Neural crest cell (in vitro differentiated cells): ENCODE results near the gene TCTN3. TPM values are rescaled to one million over a fixed set of nuclear protein-coding genes. Genes with fewer than 3 reads are reported as not detected.

ENCODE experiments used
- DNase-seq: peaks from one replicate; pipeline ENCODE4 v3.0.0; 2021; ENCODE audit warnings: low read depth, mixed read lengths, low spot score
- H3K27ac Mint-ChIP-seq: one replicate; pipeline ENCODE4 v1.8.0; 2021; ENCODE audit warnings: mild to moderate bottlenecking, mixed read lengths; ENCODE audit not compliant: unreplicated experiment
- H3K27me3 Mint-ChIP-seq: 2 replicates; pipeline ENCODE4 v1.8.0; 2021; ENCODE audit warnings: low read depth, mild to moderate bottlenecking, mixed read lengths
- H3K36me3 Mint-ChIP-seq: 2 replicates; pipeline ENCODE4 v1.8.0; 2021; ENCODE audit warnings: low read depth, mild to moderate bottlenecking, mixed read lengths
- H3K4me1 Mint-ChIP-seq: 2 replicates; pipeline ENCODE4 v1.8.0; 2021; ENCODE audit warnings: mixed read lengths
- H3K4me3 Mint-ChIP-seq: one replicate; pipeline ENCODE4 v1.8.0; 2021; ENCODE audit warnings: mild to moderate bottlenecking, mixed read lengths
- H3K9me3 Mint-ChIP-seq: 2 replicates; pipeline ENCODE4 v1.8.0; 2021; ENCODE audit warnings: mixed read lengths
- CTCF ChIP-seq: fragments of 200-600 bp; sonication (generic); conservative IDR thresholded peaks from 2 replicates; pipeline ENCODE4 v1.5.0; 2021; ENCODE audit warnings: antibody characterized with exemption, mild to moderate bottlenecking
- total RNA-seq: library from RNA; stranded (reverse); gene quantifications from 2 replicates; pipeline ENCODE4 v1.2.1, GENCODE V29; 2021

The TCTN3 gene
- total RNA-seq, 1 donor from 2014 or later, result 45.5 TPM

GRCh38 chr10:95716866-95717265, 23.1 kb upstream of the TCTN3 start:
- DNase-seq, result no peak
- Mint-ChIP-seq H3K27me3 (no peaks in the 10 kb centered on the region), H3K27ac (no peak overlapping the region), H3K36me3 (no peaks in the 10 kb centered on the region), H3K9me3 (no peaks in the 10 kb centered on the region), H3K4me1 (no peaks in the 10 kb centered on the region), H3K4me3 (no peak overlapping the region)
- no peak for TF ChIP-seq CTCF

GRCh38 chr10:95716466-95716865, 22.7 kb upstream of the TCTN3 start:
- Mint-ChIP-seq H3K4me1 (no peaks in the 10 kb centered on the region), H3K27ac (no peak overlapping the region), H3K36me3 (no peaks in the 10 kb centered on the region), H3K27me3 (no peaks in the 10 kb centered on the region), H3K9me3 (no peaks in the 10 kb centered on the region), H3K4me3 (no peak overlapping the region)
- DNase-seq, result no peak
- TF ChIP-seq CTCF, result no peak

GRCh38 chr10:95711492-95711891, 17.8 kb upstream of the TCTN3 start:
- Mint-ChIP-seq H3K27ac (peak overlapping the region; percentile 24), H3K36me3 (no peaks in the 10 kb centered on the region), H3K9me3 (no peaks in the 10 kb centered on the region), H3K4me3 (no peak overlapping the region), H3K4me1 (no peaks in the 10 kb centered on the region), H3K27me3 (no peaks in the 10 kb centered on the region)
- no peak for TF ChIP-seq CTCF
- DNase-seq, result no peak

- no peaks in the 10 kb centered on the region for H3K4me1 Mint-ChIP-seq
- H3K36me3 Mint-ChIP-seq, result no peaks in the 10 kb centered on the region
- no peak overlapping the region for H3K27ac Mint-ChIP-seq
- no peak for TF ChIP-seq CTCF
- peaks cover 2% of the 10 kb centered on the region for H3K9me3 Mint-ChIP-seq
- no peak for DNase-seq
- H3K27me3 Mint-ChIP-seq, result no peaks in the 10 kb centered on the region
- no peak overlapping the region for H3K4me3 Mint-ChIP-seq
These were observed 13.3 kb upstream of the TCTN3 start for GRCh38 chr10:95706990-95707389.

GRCh38 chr10:95706573-95706972, 12.8 kb upstream of the TCTN3 start:
- no peaks in the 10 kb centered on the region for H3K36me3 Mint-ChIP-seq
- H3K4me3 Mint-ChIP-seq, result no peak overlapping the region
- H3K27me3 Mint-ChIP-seq, result no peaks in the 10 kb centered on the region
- no peak for TF ChIP-seq CTCF
- no peak for DNase-seq
- no peak overlapping the region for H3K27ac Mint-ChIP-seq
- peaks cover 2% of the 10 kb centered on the region for H3K9me3 Mint-ChIP-seq
- H3K4me1 Mint-ChIP-seq, result no peaks in the 10 kb centered on the region

GRCh38 chr10:95698415-95698814, 4.7 kb upstream of the TCTN3 start:
- Mint-ChIP-seq H3K27ac (no peak overlapping the region), H3K36me3 (no peaks in the 10 kb centered on the region), H3K27me3 (peaks cover 6% of the 10 kb centered on the region), H3K9me3 (peaks cover 6% of the 10 kb centered on the region), H3K4me3 (no peak overlapping the region), H3K4me1 (peaks cover 3% of the 10 kb centered on the region)
- TF ChIP-seq CTCF, result no peak
- DNase-seq, result no peak
